ENCODE data around the gene ANKRD17.
A peak's percentile ranks its signal among the peaks of the same experiment; 100 is the strongest.
"Not testable (repeated sequence)": the region's sequence is repeated elsewhere in the genome, so short reads cannot be mapped to it uniquely, and the experiment has no call there.

ANKRD17 gene

GRCh38 chr4:73258686-73259570 lies at the start of gene ANKRD17:
Gene ANKRD17, minus strand, starts transcription at chr4:73258798. Its CDS starts 130 bp downstream, at chr4:73258668.
- peak; percentile 79 to 84 (median 83) for DNase-seq (ENCODE audit: low read depth in 3 of 3)

GRCh38 chr4:73308286-73308685 lies 49.7 kb upstream of the ANKRD17 start:
- DNase-seq (ENCODE audit: low read depth in 3 of 3): no peak

GRCh38 chr4:73303711-73304110 lies 45.1 kb upstream of the ANKRD17 start:
- DNase-seq (ENCODE audit: low read depth in 3 of 3): no peak

- no peak for DNase-seq (ENCODE audit: low read depth in 3 of 3)
These were observed 41.1 kb upstream of the ANKRD17 start for GRCh38 chr4:73299548-73300280.

- DNase-seq (ENCODE audit: low read depth in 3 of 3): not testable (repeated sequence)
These were observed 34.1 kb upstream of the ANKRD17 start for GRCh38 chr4:73292661-73293060.

- no peak for DNase-seq (ENCODE audit: low read depth in 3 of 3)
These were observed 23.4 kb upstream of the ANKRD17 start for GRCh38 chr4:73281982-73282381.

- no peak for DNase-seq (ENCODE audit: low read depth in 3 of 3)
These were observed 22.8 kb upstream of the ANKRD17 start for GRCh38 chr4:73281396-73281795.

- DNase-seq (ENCODE audit: low read depth in 3 of 3): no peak
These were observed 18.6 kb upstream of the ANKRD17 start for GRCh38 chr4:73277201-73277600.

GRCh38 chr4:73275318-73275654 lies 16.7 kb upstream of the ANKRD17 start:
- no peak for DNase-seq (ENCODE audit: low read depth in 3 of 3)

GRCh38 chr4:73272816-73273215 lies 14.2 kb upstream of the ANKRD17 start:
- DNase-seq (ENCODE audit: low read depth in 3 of 3): no peak

- no peak for DNase-seq (ENCODE audit: low read depth in 3 of 3)
These were observed 8.5 kb upstream of the ANKRD17 start for GRCh38 chr4:73267050-73267449.

GRCh38 chr4:73259571-73260090 lies 1.0 kb upstream of the ANKRD17 start:
- DNase-seq (ENCODE audit: low read depth in 3 of 3): no peak

GRCh38 chr4:73258436-73258685 lies 237 bp downstream of the ANKRD17 start:
- DNase-seq (ENCODE audit: low read depth in 3 of 3): no peak

- DNase-seq (ENCODE audit: low read depth in 3 of 3): no peak
These were observed 755 bp downstream of the ANKRD17 start for GRCh38 chr4:73257651-73258435.

GRCh38 chr4:73257234-73257633 lies 1.4 kb downstream of the ANKRD17 start:
- DNase-seq (ENCODE audit: low read depth in 3 of 3): peak; percentile 18 to 47 (median 23)

GRCh38 chr4:73255847-73256246 lies 2.8 kb downstream of the ANKRD17 start:
- DNase-seq (ENCODE audit: low read depth in 3 of 3): not testable (repeated sequence)

GRCh38 chr4:73252001-73252400 lies 6.6 kb downstream of the ANKRD17 start:
- DNase-seq (ENCODE audit: low read depth in 3 of 3): no peak

GRCh38 chr4:73251384-73251783 lies 7.2 kb downstream of the ANKRD17 start:
- DNase-seq (ENCODE audit: low read depth in 3 of 3): no peak

GRCh38 chr4:73250642-73251041 lies 8.0 kb downstream of the ANKRD17 start:
- no peak for DNase-seq (ENCODE audit: low read depth in 3 of 3)

GRCh38 chr4:73248821-73249220 lies 9.8 kb downstream of the ANKRD17 start:
- DNase-seq (ENCODE audit: low read depth in 3 of 3): no peak

- DNase-seq (ENCODE audit: low read depth in 3 of 3): no peak
These were observed 10.2 kb downstream of the ANKRD17 start for GRCh38 chr4:73248416-73248815.

GRCh38 chr4:73247100-73247499 lies 11.5 kb downstream of the ANKRD17 start:
- DNase-seq (ENCODE audit: low read depth in 3 of 3): no peak
